Uterus (tissue), 2 donors: ENCODE data around the gene CAMK1D.

Experiments
- CTCF ChIP-seq, 4 experiments: fragments of 200-600 bp in 2 of 4; fragments of 450-650 bp in 2 of 4; sonication (generic) in 2 of 4; IDR thresholded peaks; one replicate each; pipeline ENCODE4 v1.5.1; 2016 to 2019; ENCODE audit warnings: antibody characterized with exemption in 4 of 4, mild to moderate bottlenecking in 2 of 4, moderate library complexity in 1 of 4
- POLR2A ChIP-seq, 2 donors: fragments of 450-650 bp; IDR thresholded peaks; one replicate each; pipeline ENCODE4 v1.6.1; 2016; ENCODE audit warnings: antibody characterized with exemption in 2 of 2, mild to moderate bottlenecking in 1 of 2, moderate library complexity in 1 of 2

- TF ChIP-seq CTCF (IDR thresholded peaks at IDR 0.05) (no peak), POLR2A (IDR thresholded peaks at IDR 0.05) (no peak)
These were observed 30.3 kb upstream of the CAMK1D start for GRCh38 chr10:12319076-12319475.
